T follicular helper cell (primary cell): ENCODE measurements around the gene GMDS.

Source experiments
- DNase-seq: peaks from one replicate; pipeline ENCODE4 v3.0.0-alpha.2; 2020; ENCODE audit warnings: low read depth

GMDS gene

DNA sequence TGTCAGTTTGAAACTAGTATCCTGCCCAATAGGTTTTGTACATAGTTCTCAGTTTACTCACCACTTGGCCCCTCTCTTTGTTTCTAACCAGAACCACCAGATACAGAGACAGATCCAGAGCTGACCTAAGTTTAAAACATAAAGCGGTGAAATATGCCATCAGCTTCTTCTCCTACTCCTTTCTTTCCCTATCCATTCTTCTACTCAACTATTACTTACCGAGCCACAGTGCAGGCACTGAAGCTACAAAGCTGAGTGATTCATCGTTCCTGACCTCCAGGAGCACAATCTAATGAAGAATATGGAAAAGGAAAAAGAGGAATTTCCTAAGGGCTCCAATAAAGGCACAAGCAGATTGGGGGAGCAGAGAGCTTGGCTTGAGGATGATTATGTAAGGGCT is 349.7 kb downstream of the GMDS start:
- DNase-seq = no peak

DNA sequence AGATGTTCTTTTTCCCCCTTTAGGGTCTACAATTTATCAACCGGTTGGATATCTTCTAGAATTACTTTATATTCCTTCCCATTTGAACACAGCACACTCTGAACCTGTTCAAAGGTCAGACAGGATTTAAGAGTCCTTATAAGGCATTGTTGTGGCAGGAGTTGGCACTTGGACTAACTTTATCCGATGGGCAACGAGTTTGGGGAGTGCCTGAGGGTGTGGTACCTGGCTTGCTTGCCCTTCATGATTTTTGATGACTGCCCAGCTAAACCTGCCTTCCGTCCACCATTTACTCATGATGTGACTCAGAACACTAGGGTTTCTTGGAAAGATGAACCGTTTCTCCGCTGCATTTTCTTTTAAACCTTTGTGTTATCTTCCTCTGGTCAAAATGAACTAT is 350.5 kb downstream of the GMDS start:
- DNase-seq = no peak

DNA sequence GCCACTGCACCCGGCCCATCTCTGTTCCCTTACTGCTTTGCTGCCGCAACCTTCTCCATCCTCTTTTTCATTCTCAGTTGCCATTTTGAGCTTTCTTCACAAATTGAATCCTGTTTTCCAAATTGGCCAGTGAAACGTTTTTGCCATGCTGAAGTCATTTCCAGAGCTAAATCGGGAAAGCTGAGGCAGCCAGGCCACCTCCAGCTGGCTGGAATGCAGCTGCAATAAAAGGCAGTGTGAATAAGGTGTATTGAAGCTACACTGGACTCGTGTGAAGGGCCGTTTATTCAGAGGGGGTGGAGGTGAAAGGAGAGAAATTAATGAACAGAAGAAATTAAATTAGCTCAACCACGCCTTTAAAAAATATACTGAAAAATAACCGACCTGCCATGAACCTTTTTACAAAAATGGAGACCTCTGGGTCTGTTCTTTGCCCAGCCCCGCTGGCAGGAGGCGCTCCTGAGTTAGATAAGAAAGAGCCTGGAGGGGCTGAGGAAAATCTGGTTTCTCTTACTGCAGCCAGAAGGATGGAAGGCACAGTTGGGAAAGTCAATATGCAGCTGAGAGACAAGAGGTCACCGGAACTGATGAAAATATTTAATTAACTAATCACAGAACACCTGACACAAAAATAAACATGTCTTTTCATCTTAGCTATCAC is 351.8 kb downstream of the GMDS start:
- DNase-seq = no peak

DNA sequence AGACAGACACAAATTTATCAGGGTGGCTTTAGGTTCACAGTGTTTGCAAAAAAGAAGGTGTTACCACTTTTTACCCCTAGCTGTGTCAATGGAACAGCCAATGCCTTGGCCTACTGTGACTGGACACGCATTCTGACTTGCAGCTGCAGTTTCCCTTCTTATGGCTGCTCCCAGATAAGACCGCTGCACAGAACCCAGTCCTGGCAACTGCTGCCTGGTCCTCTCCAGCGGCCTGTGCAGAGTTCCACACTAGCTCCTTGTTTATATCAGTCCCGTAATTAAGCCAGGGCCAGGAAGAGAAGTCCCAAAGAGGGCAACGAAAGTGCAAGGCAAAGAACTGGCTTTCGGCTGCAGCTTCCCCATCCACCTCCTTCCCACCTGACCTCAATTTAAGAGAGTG is 352.7 kb downstream of the GMDS start:
- DNase-seq = no peak

DNA sequence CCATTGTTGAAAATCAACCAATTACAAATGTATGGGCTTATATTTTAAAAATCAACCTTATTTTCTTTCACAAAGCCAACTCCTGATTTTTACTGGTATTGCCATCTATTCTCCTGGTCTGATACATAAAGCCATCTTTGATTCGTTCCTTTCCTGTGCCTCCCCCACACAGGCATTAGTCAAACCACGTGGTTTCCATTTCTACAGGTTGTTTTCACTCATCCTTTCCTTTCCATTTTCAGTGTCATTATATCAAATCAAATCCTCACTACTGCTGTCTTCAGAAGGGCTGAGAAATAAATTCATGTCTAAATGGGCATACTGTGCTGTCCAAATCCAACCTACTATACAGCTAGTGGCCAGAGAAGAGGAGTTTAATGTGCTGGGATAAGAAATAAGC is 354.4 kb downstream of the GMDS start:
- no peak for DNase-seq

DNA sequence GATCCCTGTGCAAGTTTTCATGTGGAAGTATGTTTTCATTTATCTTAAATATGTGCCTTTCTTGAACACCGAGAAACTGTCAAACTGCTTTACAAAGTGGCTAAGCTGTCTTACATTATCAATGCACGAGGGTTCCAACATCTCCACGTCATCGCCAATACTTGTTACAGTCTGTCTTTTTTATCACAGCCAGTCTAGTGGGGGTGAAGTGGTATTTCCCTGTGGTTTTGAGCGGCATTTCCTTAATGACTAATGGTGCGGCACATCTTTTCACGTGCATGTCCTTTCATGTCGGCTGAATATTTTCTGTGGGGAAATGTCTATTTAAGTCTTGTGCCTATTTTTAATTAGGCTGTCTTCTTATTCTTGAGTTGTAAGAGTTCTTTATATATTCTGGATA is 355.3 kb downstream of the GMDS start:
- no peak for DNase-seq

DNA sequence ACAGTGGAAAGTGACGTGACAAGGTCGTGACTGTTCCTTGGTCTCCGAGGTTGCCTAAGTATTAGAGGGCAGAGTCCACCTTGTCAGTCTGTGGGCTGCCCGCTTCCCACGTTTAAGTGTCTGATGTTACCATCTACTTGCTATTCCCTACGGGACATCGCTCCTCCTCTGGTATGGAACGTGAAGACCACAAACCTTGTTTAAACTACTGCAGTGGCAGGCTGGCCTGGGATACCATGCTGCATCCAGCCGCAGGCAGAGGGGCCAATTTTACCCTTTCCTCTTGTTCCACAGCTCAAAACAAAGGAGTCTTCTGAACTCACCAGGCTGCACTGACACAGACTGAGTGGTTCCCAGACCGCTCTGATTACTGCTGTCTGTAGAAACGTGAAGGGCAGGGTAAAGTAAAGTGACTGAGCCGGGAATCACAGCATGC is 359.8 kb downstream of the GMDS start:
- no peak for DNase-seq

DNA sequence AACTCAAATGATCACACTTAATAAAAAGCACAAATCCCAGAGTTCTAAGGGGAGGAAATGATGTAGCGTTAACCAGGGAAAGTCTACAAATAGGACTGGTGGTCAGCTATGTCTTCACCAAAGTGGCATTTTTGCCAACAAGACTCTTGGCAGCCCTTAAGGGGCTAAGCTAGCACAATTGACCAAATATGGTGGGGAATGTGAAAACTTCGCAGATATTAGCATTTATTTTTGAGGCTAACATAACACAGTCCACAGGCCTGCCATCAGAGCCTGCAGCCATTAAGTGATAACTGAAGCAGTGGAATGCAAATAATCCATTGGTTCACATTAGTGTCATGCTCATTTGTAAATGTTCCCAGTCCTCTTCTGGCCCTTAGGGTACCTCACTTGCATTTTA is 361.1 kb downstream of the GMDS start:
- no peak for DNase-seq

DNA sequence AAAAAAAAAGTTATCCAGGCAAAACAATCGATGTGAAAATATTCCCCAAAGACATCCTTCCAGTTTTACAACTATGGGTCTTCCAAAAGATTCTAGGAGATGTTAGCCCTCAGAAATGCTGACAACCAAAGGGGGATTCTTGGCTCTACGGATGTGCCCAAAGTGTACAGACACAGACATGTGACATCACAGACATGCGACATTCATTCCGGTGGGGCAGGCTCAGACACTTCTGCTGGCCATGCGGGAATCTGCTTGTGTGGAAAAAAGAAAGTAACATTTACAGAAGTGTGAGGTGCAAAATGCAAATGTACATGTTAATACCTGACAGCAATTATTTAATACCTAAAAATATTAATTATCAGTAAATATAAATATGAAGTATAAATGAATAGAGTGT is 367.1 kb downstream of the GMDS start:
- no peak for DNase-seq

DNA sequence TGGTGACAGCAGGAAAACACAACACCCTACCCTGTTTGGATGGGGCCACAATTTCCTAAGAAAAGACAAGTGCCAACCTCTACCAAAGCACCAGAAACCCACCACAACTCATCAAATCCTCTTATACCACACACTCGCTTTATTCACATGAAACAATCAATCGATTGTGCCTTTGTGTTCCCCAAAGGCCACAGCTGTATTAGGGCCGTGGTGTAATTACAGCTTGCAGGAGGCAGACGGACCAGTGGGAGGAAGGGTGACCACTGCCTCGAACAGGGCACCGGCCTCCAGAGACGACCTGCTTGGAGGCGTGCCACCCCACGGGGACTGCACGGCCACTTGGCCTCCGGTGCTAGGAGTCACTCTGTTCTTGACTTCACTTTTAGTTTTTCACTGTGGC is 371.6 kb downstream of the GMDS start:
- DNase-seq = no peak

DNA sequence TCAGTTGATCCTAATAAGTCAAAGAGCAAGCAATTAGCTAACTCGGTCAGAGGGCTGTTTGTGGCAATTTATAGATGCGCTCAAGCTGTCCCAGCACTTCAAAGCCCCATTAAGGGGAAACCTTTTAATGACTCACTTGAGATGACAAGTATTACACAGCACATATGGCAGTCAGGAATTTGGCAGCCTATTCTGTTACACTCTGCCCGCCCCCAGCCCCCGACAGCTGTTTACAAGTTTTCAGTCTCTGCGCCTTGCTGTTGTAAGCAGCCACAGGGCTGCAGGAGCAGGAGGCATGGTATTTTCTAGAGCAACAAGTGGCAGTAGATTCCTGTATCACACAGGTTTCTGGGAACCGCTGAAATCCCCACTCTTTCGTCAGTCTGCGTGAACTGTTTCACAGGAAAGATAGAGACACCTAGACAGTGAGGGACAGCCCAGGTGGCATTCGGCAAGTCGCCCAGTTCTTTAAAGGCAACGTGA is 372.7 kb downstream of the GMDS start:
- DNase-seq = no peak

DNA sequence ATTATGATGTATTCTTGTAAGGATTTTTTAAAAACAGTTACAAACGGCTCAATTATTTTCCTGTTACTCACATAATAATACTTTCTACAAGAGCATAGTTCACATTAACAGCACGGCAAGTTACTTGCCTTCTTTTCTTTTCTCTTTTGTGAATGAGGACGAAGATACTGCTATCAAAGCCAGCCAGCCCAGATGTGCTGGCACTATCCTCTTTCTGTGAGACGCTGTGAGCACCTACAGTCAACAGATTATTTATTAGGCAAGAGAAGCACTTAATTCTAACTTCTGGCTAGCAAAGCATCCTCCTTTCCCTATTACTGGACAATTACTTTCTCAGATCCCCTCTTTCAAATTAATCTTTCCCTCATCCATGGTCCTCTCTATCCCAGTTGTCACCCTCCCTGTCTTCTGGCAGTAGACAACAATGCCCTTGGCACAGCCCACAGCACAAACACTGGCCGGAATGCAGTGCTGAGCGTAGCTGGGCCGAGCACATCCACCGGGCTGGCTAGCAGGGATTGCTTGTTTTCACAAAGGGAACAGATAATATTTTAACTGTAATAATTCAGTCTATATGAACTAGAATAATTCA is 373.6 kb downstream of the GMDS start:
- DNase-seq = no peak

DNA sequence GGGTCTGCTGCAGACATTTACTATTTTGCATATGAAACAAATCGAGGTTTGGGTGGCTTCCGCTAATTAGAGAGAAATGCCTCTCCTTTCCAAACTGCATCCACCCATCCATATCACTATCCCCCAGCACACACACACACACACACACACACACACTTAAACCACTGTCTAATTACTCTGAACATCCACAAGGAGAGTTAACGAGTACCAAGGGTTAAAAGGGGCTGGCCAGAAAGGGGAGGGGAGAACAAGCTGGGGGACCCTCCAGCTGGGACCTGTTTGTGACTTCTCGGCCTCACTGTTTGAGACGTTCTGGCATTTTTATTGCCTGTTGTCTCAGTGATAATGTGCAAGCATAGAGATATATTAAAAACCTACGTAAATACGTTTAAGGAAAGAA is 374.5 kb downstream of the GMDS start:
- no peak for DNase-seq

DNA sequence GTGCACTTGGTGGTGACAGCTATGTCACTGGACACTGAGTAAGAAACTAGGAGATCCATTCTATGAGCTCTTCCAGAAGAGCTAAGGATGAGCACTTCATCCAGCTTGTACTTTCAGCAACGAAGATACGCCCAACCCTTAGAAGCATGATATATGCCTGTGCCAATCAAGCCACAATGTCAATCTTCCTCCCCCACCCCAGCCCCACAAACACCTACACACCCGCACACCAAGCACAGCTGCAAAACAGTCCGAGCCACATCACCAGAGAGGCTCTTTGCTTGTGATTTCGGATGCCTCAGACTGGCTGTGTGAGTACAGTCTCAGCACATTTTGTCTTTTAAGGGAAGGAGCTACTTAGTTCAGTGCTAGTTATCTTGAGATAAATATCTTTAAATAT is 375.2 kb downstream of the GMDS start:
- DNase-seq = no peak

DNA sequence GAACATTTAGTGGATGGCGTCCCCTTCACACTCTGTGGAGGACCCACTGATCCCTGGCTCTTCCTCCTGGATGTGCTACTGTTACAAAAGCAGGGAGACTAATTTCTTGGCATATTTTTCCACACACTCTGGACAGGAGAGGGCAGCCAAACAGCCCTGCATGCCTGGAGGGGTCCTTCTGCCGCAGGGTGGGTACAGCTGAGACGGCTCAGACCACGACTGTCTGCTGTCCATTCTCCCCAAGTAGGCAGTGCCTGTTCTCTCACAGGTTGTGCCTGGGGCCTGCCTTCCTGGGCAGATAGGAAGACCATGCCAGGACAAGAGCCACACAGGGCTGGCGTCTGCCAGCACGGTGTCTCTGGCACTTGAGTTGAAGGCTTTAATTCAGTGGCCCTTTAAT is 375.6 kb downstream of the GMDS start:
- no peak for DNase-seq

DNA sequence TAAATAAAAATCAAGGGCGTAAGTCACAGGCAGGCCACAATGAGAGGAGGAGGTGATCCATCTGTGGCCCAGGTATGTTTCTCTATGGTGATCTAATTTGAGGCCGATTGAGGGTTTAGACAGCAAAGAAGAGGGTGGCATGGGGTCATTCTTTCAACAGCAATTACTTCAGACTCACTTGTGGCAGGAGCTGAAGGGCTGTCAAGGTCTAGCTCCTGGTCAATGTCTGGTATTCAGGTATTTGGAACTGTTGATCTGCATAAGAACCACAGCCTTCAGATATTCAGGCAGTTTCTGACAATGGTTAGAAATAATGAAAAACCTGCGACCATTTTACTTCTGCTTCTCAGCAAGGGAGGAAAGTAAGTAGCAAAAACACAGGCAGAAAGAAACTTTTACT is 376.1 kb downstream of the GMDS start:
- no peak for DNase-seq

DNA sequence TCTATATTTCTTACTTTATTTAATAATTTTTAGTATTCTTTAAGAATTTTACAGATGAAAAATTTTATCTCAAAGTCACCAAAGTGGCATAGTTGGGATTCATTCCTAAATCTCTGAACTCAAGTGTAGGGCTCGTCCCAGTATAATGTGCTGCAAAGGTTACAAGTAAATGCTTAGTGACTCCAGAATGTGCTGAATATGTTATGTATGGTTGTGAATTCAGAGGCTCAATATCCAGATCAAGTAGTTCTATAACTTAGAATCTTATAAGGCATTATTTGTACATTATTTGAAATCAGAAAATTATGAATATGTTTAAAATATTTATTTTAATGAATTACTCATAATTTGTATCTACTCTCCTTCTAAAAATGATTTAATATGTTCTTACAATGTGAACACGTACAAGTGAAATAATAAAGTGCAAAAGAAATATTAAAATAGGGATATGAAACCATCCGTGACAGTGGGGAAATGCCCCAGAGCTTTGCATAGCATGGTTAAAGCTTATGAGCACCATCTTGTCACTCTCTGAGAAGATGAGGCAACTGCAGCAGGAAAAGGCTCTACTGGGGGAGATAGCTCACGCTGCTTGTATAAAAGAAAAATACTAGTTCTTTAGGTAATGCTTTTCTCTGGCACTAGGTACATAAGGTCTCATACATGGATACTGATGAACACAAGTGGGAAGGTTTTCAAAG is 376.7 kb downstream of the GMDS start:
- no peak for DNase-seq

DNA sequence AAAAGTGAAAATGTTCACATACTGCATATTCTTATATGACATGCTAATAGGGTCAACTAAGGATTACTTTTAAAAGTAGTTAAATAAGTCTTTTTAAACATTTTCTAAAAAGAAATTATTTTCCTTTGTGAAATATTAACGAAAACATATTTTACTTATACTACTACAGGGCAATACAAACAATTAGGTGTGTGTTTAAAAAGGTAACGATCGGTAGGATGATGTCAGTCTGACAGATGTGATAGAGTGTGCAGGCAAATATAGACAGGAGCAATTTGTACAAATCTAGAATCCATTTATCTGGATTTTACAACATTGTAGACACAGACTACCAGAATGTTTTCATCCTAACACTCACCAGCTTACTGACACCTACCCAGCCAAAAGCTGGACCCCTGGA is 378.2 kb downstream of the GMDS start:
- no peak for DNase-seq

DNA sequence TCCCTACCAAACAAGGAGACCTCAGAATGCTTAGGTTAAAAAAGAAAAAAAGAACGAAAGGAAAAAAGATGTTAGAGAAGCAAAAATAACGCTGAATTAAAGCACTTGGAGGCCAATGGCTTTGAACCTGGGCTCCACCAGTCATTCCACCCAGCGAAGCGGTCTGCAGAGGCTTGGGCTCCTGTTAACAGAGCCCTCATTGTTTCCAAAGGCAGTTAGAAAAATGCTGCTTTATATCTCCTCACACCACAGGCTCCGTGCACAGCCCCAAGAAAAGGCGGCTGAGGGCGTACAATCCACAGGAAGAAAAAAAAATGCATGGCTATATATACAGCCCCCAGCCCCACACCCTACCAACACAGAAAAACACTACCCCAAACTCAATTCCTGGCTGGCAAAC is 379.8 kb downstream of the GMDS start:
- DNase-seq = no peak

DNA sequence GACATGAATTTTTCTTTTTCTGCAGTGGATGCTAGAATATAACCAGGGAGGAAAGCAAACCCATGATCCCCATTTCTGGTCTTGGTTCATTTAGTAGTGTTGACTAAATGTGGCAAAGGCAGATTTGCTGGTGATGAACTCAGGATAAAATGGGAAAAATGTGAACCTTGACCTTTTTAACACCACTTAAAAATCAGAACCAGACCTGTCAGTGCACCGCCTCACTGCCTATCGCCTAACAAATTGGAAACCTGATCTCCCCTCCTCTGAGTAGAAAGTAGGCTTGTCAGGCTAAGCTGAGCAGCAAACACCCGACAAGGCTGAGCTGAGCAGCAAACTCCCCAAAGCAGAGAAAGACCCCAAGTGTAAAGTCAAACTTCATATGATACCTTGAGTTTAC is 380.9 kb downstream of the GMDS start:
- DNase-seq = no peak

DNA sequence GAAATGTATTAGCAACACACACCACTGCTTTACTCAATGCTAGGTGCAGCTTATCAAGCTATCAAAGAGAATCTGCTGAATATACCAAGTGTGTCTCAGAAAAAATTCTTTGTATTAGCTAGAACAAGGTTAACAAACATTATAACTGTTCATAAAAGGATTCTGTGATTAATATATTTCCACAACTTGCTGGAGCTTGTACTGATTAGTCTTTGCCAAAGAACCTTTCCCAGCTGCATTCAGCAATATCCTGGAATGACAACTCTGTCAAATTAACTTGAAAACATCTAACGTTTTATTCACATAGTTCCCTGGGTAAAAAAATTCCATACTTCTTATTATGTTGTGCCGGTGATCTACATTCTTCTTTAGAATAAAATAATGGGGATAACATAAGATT is 383.0 kb downstream of the GMDS start:
- no peak for DNase-seq

DNA sequence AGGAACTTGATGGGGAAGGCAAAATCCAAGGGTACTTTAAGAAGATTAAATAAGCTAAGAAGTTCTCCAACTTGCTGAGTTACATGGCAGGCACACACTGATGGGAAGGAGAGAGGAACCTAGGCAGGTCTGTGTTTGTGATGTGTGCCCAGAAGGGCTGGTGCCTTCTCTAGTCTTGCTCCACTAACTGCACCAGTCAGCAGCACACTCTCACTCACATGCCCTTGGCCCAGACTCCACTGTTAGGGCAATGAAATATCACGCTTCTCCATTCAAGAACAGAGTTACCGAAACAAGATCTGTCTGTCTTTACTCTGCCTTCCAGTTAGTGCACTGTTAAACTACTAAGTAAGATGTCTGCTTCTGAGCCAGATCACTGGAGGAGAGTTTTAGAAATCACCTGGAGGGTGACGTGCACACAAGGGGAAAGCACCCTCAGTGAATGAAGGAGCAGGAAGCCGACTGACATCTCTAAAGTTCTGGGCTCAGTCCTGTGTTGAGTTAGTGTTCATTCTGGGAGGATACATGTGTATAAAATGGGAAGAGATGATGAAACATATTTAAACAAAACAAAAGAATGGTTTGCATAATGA is 384.6 kb downstream of the GMDS start:
- DNase-seq = no peak

DNA sequence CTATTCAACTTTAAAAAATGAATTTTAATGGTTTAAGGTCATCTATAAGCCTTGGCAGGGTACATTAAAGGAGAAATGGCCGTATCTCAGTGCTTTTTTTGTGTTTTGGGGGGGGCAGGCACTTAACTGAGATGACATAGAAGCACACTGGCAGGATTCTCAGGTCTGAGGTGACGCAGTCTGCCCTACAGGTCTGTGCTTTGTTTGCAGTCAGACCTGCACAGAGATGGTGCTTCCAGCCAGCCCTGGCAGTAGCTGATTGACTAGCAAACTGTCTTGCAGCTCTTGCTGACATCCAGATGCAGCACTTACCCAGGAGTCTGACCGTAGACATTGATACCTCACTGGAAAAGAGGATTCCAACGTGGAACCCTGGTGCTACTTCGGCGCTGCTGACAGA is 386.5 kb downstream of the GMDS start:
- DNase-seq = no peak
